GM10847 (cell line): Measurements from ENCODE around the gene DNAJC13.

Experiments
- POLR2A ChIP-seq: IDR thresholded peaks from 2 replicates; pipeline ENCODE4 v1.6.1; 2011; ENCODE audit not compliant: insufficient read length; ENCODE audit errors: extremely low read depth

DNAJC13 gene

GRCh38 chr3:132509506-132509905 is 92.2 kb downstream of the DNAJC13 start:
- TF ChIP-seq POLR2A, result no peak

GRCh38 chr3:132513057-132513456 is 95.8 kb downstream of the DNAJC13 start:
- TF ChIP-seq POLR2A, result no peak

GRCh38 chr3:132517311-132517710 is 100.0 kb downstream of the DNAJC13 start:
- no peak for TF ChIP-seq POLR2A

- TF ChIP-seq POLR2A, result no peak
Measured at GRCh38 chr3:132519914-132520313, 102.6 kb downstream of the DNAJC13 start.

- no peak for TF ChIP-seq POLR2A
Measured at GRCh38 chr3:132521901-132522300, 104.6 kb downstream of the DNAJC13 start.

GRCh38 chr3:132522353-132522752 is 105.1 kb downstream of the DNAJC13 start:
- TF ChIP-seq POLR2A, result no peak

- no peak for TF ChIP-seq POLR2A
Measured at GRCh38 chr3:132530624-132531023, 113.3 kb downstream of the DNAJC13 start.

- no peak for TF ChIP-seq POLR2A
Measured at GRCh38 chr3:132535575-132536441, 118.5 kb downstream of the DNAJC13 start.

- TF ChIP-seq POLR2A, result no peak
Measured at GRCh38 chr3:132536442-132537153, 119.3 kb downstream of the DNAJC13 start.

- no peak for TF ChIP-seq POLR2A
Measured at GRCh38 chr3:132537297-132537696, 120.0 kb downstream of the DNAJC13 start.

- TF ChIP-seq POLR2A, result no peak
Measured at GRCh38 chr3:132538072-132538471, 120.8 kb downstream of the DNAJC13 start.

- TF ChIP-seq POLR2A, result no peak
Measured at GRCh38 chr3:132539681-132540080, 122.4 kb downstream of the DNAJC13 start.

GRCh38 chr3:132542577-132542976 is 125.3 kb downstream of the DNAJC13 start:
- no peak for TF ChIP-seq POLR2A

GRCh38 chr3:132543011-132543739 is 125.9 kb downstream of the DNAJC13 start:
- no peak for TF ChIP-seq POLR2A

- no peak for TF ChIP-seq POLR2A
Measured at GRCh38 chr3:132544130-132544529, 126.8 kb downstream of the DNAJC13 start.

- no peak for TF ChIP-seq POLR2A
Measured at GRCh38 chr3:132545471-132545870, 128.2 kb downstream of the DNAJC13 start.
